Activated CD8-positive, alpha-beta T cell treated with anti-CD3 and anti-CD28 coated beads, Interleukin-2, amount 10 ng/mL, durations not matched to agents 7 days and 5 days (primary cell): Measurements from ENCODE around the gene FBN1. TPM values are rescaled to one million over a fixed set of nuclear protein-coding genes. Genes with fewer than 3 reads are reported as not detected.

Experiments used
- ATAC-seq: fragments of 150-1000 bp; cut with Tn5 transposase; one replicate; pipeline ENCODE4 v1.10.0; 2021; ENCODE audit warnings: moderate library complexity
- CTCF ChIA-PET: fragments of 350-600 bp; sonication (Branson Sonifier 250); formaldehyde crosslinking; loops from one replicate; lab custom pipeline; 2021; ENCODE audit warnings: antibody characterized with exemption; lab: Charles Lee
- POLR2A ChIA-PET: fragments of 350-600 bp; sonication (Branson Sonifier 250); formaldehyde crosslinking; loops from one replicate; lab custom pipeline; 2021; ENCODE audit warnings: antibody characterized with exemption; lab: Charles Lee
- DNase-seq: peaks from one replicate; pipeline ENCODE4 v3.0.0-alpha.2; 2020
- H3K27ac Mint-ChIP-seq: one replicate; pipeline ENCODE4 v1.8.0; 2021; ENCODE audit warnings: mild to moderate bottlenecking, mixed read lengths
- H3K27me3 Mint-ChIP-seq: one replicate; pipeline ENCODE4 v1.8.0; 2021; ENCODE audit warnings: low read depth, mixed read lengths
- H3K36me3 Mint-ChIP-seq: one replicate; pipeline ENCODE4 v1.8.0; 2021; ENCODE audit warnings: low read depth, mixed read lengths
- H3K4me1 Mint-ChIP-seq: one replicate; pipeline ENCODE4 v1.8.0; 2021; ENCODE audit warnings: low read depth, mixed read lengths
- H3K4me3 Mint-ChIP-seq: one replicate; pipeline ENCODE4 v1.8.0; 2021; ENCODE audit warnings: mild to moderate bottlenecking, mixed read lengths
- H3K9me3 Mint-ChIP-seq: one replicate; pipeline ENCODE4 v1.8.0; 2022; ENCODE audit warnings: mixed read lengths; ENCODE audit not compliant: insufficient read depth
- total RNA-seq, 2 experiments: library from RNA; stranded (reverse); gene quantifications; one replicate each; pipeline ENCODE4 v1.2.3, GENCODE V29; 2021

The FBN1 gene
- total RNA-seq, 2 experiments from 2014 or later = 0.81 to 1.3 TPM

- Mint-ChIP-seq H3K4me3 (no peak overlapping the region), H3K36me3 (no peaks in the 10 kb centered on the region), H3K27ac (no peak overlapping the region), H3K27me3 (no peaks in the 10 kb centered on the region), H3K4me1 (no peaks in the 10 kb centered on the region), H3K9me3 (no peaks in the 10 kb centered on the region)
- no peak for DNase-seq
- POLR2A ChIA-PET = no interaction called here
- no peak for ATAC-seq
- CTCF ChIA-PET = no interaction called here
These were observed 195.8 kb downstream of the FBN1 start for GRCh38 chr15:48449734-48450133.

- H3K27me3 Mint-ChIP-seq = peaks cover 3% of the 10 kb centered on the region
- ChIA-PET POLR2A (no interaction called here), CTCF (interaction anchor here (1.4 kb wide), 1 partner anchor 9 kb away, joined by 4 read pairs; no protein-coding TSS in a partner anchor)
- no peaks in the 10 kb centered on the region for H3K36me3 Mint-ChIP-seq
- ATAC-seq (no peak), DNase-seq (no peak)
- H3K9me3 Mint-ChIP-seq = no peaks in the 10 kb centered on the region
- H3K4me3 Mint-ChIP-seq = no peak overlapping the region
- H3K4me1 Mint-ChIP-seq = no peaks in the 10 kb centered on the region
- no peak overlapping the region for H3K27ac Mint-ChIP-seq
These were observed 197.9 kb downstream of the FBN1 start for GRCh38 chr15:48447657-48448056.

GRCh38 chr15:48447058-48447457 lies 198.5 kb downstream of the FBN1 start:
- H3K4me3 Mint-ChIP-seq = no peak overlapping the region
- no peaks in the 10 kb centered on the region for H3K4me1 Mint-ChIP-seq
- H3K27me3 Mint-ChIP-seq = peaks cover 3% of the 10 kb centered on the region
- H3K36me3 Mint-ChIP-seq = no peaks in the 10 kb centered on the region
- ChIA-PET POLR2A (no interaction called here), CTCF (interaction anchor here (1.4 kb wide), 1 partner anchor 9 kb away, joined by 4 read pairs; no protein-coding TSS in a partner anchor)
- no peak for DNase-seq
- no peak for ATAC-seq
- H3K27ac Mint-ChIP-seq = no peak overlapping the region
- H3K9me3 Mint-ChIP-seq = no peaks in the 10 kb centered on the region

- H3K27me3 Mint-ChIP-seq = peaks cover 3% of the 10 kb centered on the region
- H3K4me1 Mint-ChIP-seq = no peaks in the 10 kb centered on the region
- no peak overlapping the region for H3K4me3 Mint-ChIP-seq
- ChIA-PET POLR2A (no interaction called here), CTCF (no interaction called here)
- H3K9me3 Mint-ChIP-seq = no peaks in the 10 kb centered on the region
- no peaks in the 10 kb centered on the region for H3K36me3 Mint-ChIP-seq
- ATAC-seq = no peak
- DNase-seq = no peak
- H3K27ac Mint-ChIP-seq = no peak overlapping the region
These were observed 203.5 kb downstream of the FBN1 start for GRCh38 chr15:48442011-48442410.

GRCh38 chr15:48440084-48440483 lies 205.4 kb downstream of the FBN1 start:
- ChIA-PET CTCF (no interaction called here), POLR2A (no interaction called here)
- Mint-ChIP-seq H3K36me3 (no peaks in the 10 kb centered on the region), H3K27ac (no peak overlapping the region), H3K9me3 (no peaks in the 10 kb centered on the region), H3K27me3 (peaks cover 3% of the 10 kb centered on the region), H3K4me1 (no peaks in the 10 kb centered on the region), H3K4me3 (no peak overlapping the region)
- DNase-seq (no peak), ATAC-seq (no peak)

GRCh38 chr15:48437178-48437577 lies 208.3 kb downstream of the FBN1 start:
- no peaks in the 10 kb centered on the region for H3K27me3 Mint-ChIP-seq
- ChIA-PET CTCF (interaction anchor here (1.7 kb wide), 1 partner anchor 10 kb away, joined by 4 read pairs; no protein-coding TSS in a partner anchor), POLR2A (no interaction called here)
- no peak overlapping the region for H3K4me3 Mint-ChIP-seq
- DNase-seq (no peak), ATAC-seq (no peak)
- no peaks in the 10 kb centered on the region for H3K36me3 Mint-ChIP-seq
- H3K4me1 Mint-ChIP-seq = no peaks in the 10 kb centered on the region
- H3K27ac Mint-ChIP-seq = no peak overlapping the region
- H3K9me3 Mint-ChIP-seq = no peaks in the 10 kb centered on the region

- CTCF ChIA-PET = no interaction called here
- Mint-ChIP-seq H3K27me3 (no peaks in the 10 kb centered on the region), H3K4me1 (no peaks in the 10 kb centered on the region), H3K4me3 (no peak overlapping the region), H3K36me3 (no peaks in the 10 kb centered on the region), H3K9me3 (no peaks in the 10 kb centered on the region), H3K27ac (no peak overlapping the region)
- POLR2A ChIA-PET = no interaction called here
- ATAC-seq (no peak), DNase-seq (no peak)
These were observed 210.2 kb downstream of the FBN1 start for GRCh38 chr15:48435321-48435720.

GRCh38 chr15:48433226-48433886 lies 212.2 kb downstream of the FBN1 start:
- POLR2A ChIA-PET = no interaction called here
- H3K4me1 Mint-ChIP-seq = no peaks in the 10 kb centered on the region
- no peaks in the 10 kb centered on the region for H3K27me3 Mint-ChIP-seq
- no peaks in the 10 kb centered on the region for H3K9me3 Mint-ChIP-seq
- H3K27ac Mint-ChIP-seq = no peak overlapping the region
- CTCF ChIA-PET = no interaction called here
- DNase-seq (no peak), ATAC-seq (no peak)
- no peaks in the 10 kb centered on the region for H3K36me3 Mint-ChIP-seq
- H3K4me3 Mint-ChIP-seq = no peak overlapping the region

- no peak overlapping the region for H3K4me3 Mint-ChIP-seq
- H3K27me3 Mint-ChIP-seq = no peaks in the 10 kb centered on the region
- CTCF ChIA-PET = interaction anchor here (0.6 kb wide), 1 partner anchor 78 kb away, joined by 4 read pairs; no protein-coding TSS in a partner anchor
These were observed 212.8 kb downstream of the FBN1 start for GRCh38 chr15:48432688-48433087.

GRCh38 chr15:48427960-48428547 lies 217.5 kb downstream of the FBN1 start:
- H3K27ac Mint-ChIP-seq = no peak overlapping the region
- H3K27me3 Mint-ChIP-seq = no peaks in the 10 kb centered on the region
- ChIA-PET POLR2A (no interaction called here), CTCF (no interaction called here)
- ATAC-seq (no peak), DNase-seq (no peak)
- no peaks in the 10 kb centered on the region for H3K36me3 Mint-ChIP-seq
- no peaks in the 10 kb centered on the region for H3K9me3 Mint-ChIP-seq
- H3K4me3 Mint-ChIP-seq = no peak overlapping the region
- H3K4me1 Mint-ChIP-seq = peaks cover 2% of the 10 kb centered on the region

More at GRCh38 chr15:48432688-48433087, 212.8 kb downstream of the FBN1 start:
- Mint-ChIP-seq H3K4me1 (no peaks in the 10 kb centered on the region), H3K9me3 (no peaks in the 10 kb centered on the region), H3K36me3 (no peaks in the 10 kb centered on the region), H3K27ac (no peak overlapping the region)
- no peak for DNase-seq
- ATAC-seq = no peak
- POLR2A ChIA-PET = no interaction called here

GRCh38 chr15:48427479-48427878 lies 218.0 kb downstream of the FBN1 start:
- no peaks in the 10 kb centered on the region for H3K36me3 Mint-ChIP-seq
- H3K9me3 Mint-ChIP-seq = no peaks in the 10 kb centered on the region
- ChIA-PET POLR2A (no interaction called here), CTCF (no interaction called here)
- H3K4me1 Mint-ChIP-seq = peaks cover 2% of the 10 kb centered on the region
- H3K27ac Mint-ChIP-seq = no peak overlapping the region
- H3K27me3 Mint-ChIP-seq = no peaks in the 10 kb centered on the region
- no peak for DNase-seq
- ATAC-seq = no peak
- no peak overlapping the region for H3K4me3 Mint-ChIP-seq

- H3K4me1 Mint-ChIP-seq = peaks cover 2% of the 10 kb centered on the region
- no peaks in the 10 kb centered on the region for H3K36me3 Mint-ChIP-seq
- POLR2A ChIA-PET = no interaction called here
- no peaks in the 10 kb centered on the region for H3K9me3 Mint-ChIP-seq
- no peaks in the 10 kb centered on the region for H3K27me3 Mint-ChIP-seq
- no peak overlapping the region for H3K27ac Mint-ChIP-seq
- no peak overlapping the region for H3K4me3 Mint-ChIP-seq
- CTCF ChIA-PET = interaction anchor here (0.7 to 1.0 kb wide), 2 partner anchors 68 to 244 kb away, joined by 3 read pairs; no protein-coding TSS in a partner anchor
- DNase-seq (no peak), ATAC-seq (no peak)
These were observed 218.6 kb downstream of the FBN1 start for GRCh38 chr15:48426941-48427340.
